ENCODE measurements around the gene THSD1.

The THSD1 gene, protein sequence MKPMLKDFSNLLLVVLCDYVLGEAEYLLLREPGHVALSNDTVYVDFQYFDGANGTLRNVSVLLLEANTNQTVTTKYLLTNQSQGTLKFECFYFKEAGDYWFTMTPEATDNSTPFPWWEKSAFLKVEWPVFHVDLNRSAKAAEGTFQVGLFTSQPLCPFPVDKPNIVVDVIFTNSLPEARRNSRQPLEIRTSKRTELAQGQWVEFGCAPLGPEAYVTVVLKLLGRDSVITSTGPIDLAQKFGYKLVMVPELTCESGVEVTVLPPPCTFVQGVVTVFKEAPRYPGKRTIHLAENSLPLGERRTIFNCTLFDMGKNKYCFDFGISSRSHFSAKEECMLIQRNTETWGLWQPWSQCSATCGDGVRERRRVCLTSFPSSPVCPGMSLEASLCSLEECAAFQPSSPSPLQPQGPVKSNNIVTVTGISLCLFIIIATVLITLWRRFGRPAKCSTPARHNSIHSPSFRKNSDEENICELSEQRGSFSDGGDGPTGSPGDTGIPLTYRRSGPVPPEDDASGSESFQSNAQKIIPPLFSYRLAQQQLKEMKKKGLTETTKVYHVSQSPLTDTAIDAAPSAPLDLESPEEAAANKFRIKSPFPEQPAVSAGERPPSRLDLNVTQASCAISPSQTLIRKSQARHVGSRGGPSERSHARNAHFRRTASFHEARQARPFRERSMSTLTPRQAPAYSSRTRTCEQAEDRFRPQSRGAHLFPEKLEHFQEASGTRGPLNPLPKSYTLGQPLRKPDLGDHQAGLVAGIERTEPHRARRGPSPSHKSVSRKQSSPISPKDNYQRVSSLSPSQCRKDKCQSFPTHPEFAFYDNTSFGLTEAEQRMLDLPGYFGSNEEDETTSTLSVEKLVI

DNA sequence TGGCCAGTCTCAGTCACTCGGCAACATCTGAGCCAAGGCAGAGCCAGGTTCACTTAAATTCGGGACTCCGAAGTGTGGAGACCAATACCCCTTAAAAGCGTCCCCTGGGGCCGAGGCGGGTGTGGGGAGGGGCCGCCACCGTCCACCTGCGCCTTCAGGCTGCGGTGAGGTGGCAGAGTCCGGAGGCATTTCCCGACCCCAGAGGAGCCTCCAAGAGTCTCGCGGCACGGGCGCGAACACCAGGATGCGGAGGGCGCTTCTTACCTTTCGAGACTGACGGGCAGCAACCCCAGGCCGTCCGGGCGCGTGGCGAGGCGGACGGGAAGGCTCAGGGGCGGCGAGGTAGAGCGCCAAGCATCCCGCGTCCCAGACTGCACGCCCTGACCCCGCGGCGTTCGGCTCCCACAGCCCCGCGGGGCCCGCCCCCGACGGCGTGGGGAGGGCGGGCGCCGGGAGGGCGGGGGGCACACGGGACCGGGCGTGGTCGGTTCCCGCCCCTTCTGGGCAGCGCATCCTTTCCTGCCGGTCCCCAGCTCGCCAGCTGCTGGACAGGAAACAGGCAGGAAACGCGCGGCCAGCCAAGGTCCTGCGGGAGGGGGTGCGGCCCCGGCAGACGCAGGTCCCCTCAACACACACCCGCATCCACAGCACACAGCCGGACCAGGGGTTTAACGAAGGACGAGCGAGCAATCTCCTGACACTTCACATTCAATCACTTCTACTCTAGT is at the start of gene THSD1:
Gene THSD1, minus strand, starts transcription at position 406 of the 728 bp plus-strand sequence. CDS start 3,572 bp downstream, outside the sequence.
- TF ChIP-seq, protein P1, sequence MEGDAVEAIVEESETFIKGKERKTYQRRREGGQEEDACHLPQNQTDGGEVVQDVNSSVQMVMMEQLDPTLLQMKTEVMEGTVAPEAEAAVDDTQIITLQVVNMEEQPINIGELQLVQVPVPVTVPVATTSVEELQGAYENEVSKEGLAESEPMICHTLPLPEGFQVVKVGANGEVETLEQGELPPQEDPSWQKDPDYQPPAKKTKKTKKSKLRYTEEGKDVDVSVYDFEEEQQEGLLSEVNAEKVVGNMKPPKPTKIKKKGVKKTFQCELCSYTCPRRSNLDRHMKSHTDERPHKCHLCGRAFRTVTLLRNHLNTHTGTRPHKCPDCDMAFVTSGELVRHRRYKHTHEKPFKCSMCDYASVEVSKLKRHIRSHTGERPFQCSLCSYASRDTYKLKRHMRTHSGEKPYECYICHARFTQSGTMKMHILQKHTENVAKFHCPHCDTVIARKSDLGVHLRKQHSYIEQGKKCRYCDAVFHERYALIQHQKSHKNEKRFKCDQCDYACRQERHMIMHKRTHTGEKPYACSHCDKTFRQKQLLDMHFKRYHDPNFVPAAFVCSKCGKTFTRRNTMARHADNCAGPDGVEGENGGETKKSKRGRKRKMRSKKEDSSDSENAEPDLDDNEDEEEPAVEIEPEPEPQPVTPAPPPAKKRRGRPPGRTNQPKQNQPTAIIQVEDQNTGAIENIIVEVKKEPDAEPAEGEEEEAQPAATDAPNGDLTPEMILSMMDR (IDR thresholded peaks at IDR 0.05), result no peak
- TF ChIP-seq ZFX (IDR thresholded peaks at IDR 0.05; ENCODE audit: borderline replicate concordance), result no peak
- no peak within 1 kb of the TSS for H3K27ac ChIP-seq

DNA sequence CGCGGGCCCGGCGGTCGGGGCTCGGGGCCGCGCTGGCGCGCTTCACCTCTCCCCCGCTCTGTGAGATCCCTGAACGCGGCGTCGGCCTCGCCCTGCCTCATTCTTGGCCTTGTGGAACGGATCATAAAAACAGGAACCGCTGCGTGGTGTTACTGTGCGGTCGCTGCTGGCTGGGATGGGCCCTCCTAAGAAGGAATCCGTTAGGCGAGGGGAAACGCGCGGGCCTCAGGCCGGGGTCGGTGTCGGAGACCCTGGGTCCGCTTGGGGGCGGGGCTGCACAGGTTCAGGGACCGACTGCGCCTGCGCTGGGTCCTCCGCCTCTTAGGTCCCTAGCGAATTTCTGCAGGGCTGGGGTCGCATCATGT is 49.7 kb upstream of the THSD1 start:
- TF ChIP-seq, protein P1 (IDR thresholded peaks at IDR 0.05), result no peak
- no peak for TF ChIP-seq ZFX (IDR thresholded peaks at IDR 0.05; ENCODE audit: borderline replicate concordance)
- H3K27ac ChIP-seq, result peak overlapping the region; percentile 89

DNA sequence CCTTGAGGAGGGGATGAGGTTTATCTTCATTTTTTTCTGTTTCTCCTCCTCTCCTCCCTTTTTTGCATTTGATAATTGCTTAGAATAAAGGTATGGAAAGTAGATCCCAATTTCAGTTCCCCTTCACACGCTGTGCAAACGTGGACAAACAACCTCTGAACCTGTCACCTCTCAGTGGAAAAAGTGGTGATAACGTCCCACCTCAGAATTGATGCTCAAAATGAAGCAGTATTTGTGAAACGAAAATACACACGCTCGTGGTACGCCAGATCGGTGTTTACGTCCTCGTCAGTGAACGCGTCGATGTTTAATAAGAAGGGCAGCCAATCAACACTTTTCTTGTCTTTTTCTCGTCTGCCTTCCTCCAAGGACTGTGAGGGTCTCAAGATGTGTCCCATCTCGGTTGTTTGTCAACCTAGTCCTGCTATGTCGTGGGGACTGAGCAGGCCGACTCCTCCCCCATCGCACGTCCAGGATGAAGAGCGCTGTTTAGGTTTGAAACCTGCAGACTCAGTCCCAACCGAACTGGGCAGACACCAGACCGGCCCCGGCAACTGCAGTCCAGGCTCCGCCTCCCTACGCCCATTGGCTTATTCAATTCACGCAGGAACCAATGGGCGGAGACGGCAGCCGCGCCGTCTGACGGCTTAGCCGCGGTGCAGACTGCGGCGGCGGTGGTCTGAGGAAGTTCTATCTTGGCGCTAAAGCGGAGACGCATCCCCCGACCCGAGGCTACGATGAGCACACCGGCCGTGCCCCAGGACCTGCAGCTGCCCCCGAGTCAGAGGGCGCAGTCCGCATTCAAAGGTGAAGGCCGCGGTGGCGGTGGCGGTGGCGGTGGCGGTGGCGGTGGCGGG is 49.1 kb upstream of the THSD1 start, which contains the start of gene CKAP2:
Gene CKAP2, plus strand, starts transcription at position 659 of the 857 bp plus-strand sequence. Its CDS starts 79 bp downstream, at position 738.
- H3K27ac ChIP-seq, result peak within 1 kb of the TSS; percentile 89
- TF ChIP-seq, protein P1 (IDR thresholded peaks at IDR 0.05), result no peak
- TF ChIP-seq ZFX (IDR thresholded peaks at IDR 0.05; ENCODE audit: borderline replicate concordance), result no peak

DNA sequence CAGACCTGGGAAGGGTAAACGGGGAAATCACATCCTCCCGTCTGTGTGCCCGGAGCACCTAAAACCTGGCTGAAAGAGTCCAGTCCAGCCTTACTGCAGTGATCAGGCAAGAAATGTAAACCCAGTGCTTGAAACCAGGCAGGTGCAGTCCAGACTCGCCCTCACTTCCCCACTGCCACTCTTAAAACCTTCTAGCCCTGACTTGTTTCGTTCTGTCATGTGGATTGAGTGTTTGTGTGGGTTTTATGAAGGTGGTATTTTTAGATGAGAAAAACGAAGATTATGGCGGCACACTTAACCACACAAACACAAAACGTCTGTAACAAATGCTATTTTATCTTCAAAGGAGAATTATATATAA is 48.5 kb upstream of the THSD1 start:
- peak overlapping the region; percentile 89 for H3K27ac ChIP-seq
- TF ChIP-seq, protein P1 (IDR thresholded peaks at IDR 0.05), result no peak
- no peak for TF ChIP-seq ZFX (IDR thresholded peaks at IDR 0.05; ENCODE audit: borderline replicate concordance)

DNA sequence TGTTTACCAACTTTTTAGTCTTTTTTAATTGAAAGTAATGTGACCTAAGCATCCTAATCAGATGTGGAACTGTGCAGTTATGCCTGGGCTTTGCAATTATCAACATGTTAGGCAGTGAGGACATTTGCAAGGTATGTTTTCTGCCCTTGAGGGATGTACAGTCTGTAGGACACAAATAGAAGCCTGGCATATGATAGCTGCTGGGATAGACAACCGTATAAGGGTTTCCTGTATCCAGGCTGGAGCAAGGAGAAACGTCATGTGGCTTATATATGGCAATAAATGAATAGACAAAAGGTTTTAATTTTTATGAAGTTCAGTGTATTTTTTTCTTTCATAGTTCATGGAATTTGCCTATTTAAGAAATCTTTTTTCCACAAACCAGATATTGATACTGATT is 46.5 kb upstream of the THSD1 start:
- no peak overlapping the region for H3K27ac ChIP-seq
- TF ChIP-seq ZFX (IDR thresholded peaks at IDR 0.05; ENCODE audit: borderline replicate concordance), result no peak
- TF ChIP-seq, protein P1 (IDR thresholded peaks at IDR 0.05), result no peak

DNA sequence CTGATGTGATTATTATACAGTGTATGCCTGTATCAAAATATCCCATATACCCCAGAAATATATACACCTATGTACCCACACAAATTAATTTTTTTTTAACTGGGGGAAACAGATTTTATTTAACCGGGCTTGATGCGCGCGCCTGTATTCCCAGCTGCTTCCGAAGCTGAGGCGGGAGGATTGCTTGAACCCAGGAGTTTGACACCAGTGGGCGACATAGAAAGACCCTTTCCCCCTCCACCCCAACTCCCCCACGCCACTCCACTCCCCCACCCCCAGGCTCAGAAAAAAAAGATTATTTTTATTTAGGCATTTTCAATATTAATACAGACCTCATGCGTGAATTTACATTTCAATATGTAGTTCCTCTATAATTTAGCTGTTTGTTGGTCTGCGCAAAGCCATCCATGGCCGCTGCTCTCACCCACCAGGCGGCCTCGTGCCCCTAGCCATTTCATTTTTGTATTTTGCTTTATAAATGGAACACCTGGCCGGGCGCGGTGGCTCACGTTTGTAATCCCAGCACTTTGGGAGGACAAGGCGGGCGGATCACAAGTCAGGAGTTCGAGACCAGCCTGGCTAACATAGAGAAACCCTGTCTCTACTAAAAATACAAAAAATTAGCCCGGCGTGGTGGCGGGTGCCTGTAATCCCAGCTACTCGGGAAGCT is 45.3 kb upstream of the THSD1 start:
- H3K27ac ChIP-seq, result no peak overlapping the region
- TF ChIP-seq ZFX (IDR thresholded peaks at IDR 0.05; ENCODE audit: borderline replicate concordance), result no peak
- TF ChIP-seq, protein P1 (IDR thresholded peaks at IDR 0.05), result no peak
